ENCODE measurements around the gene BCL2L11. TPM values are rescaled to one million over a fixed set of nuclear protein-coding genes. Genes with fewer than 3 reads are reported as not detected.

The BCL2L11 gene
- total RNA-seq, 1 experiment from 2014 or later: 21.2 TPM

GRCh38 chr2:111108745-111109271 lies 11.9 kb upstream of the BCL2L11 start:
- no peaks in the 10 kb centered on the region for H3K23me2 ChIP-seq (ENCODE audit: insufficient read length, low read depth, low read length, poor library complexity, severe bottlenecking)
- H2BK12ac ChIP-seq (ENCODE audit: insufficient read length, low read depth, low read length): no peak overlapping the region
- no peak overlapping the region for H2BK15ac ChIP-seq (ENCODE audit: low read depth, low read length)
- Mint-ChIP-seq H3K27ac (no peak overlapping the region), H3K9me3 (no peaks in the 10 kb centered on the region), H3K36me3 (ENCODE audit: insufficient read depth in 1 of 3, low read depth in 3 of 3) (no peaks in the 10 kb centered on the region), H3K4me1 (no peaks in the 10 kb centered on the region), H3K4me3 (no peak overlapping the region), H3K27me3 (ENCODE audit: low read depth) (no peaks in the 10 kb centered on the region; the same call in 1 of the 2 replicates)
- no peak overlapping the region for H3T11ph ChIP-seq (ENCODE audit: low read length)
- H3K9me3 ChIP-seq (ENCODE audit: control insufficient read depth, low read depth, low read length): no peaks in the 10 kb centered on the region
- H3K79me2 ChIP-seq (ENCODE audit: insufficient read depth, low read length): no peaks in the 10 kb centered on the region
- no peak overlapping the region for H3K14ac ChIP-seq (ENCODE audit: insufficient read depth, low read length)
- no peaks in the 10 kb centered on the region for H3K27me3 ChIP-seq (ENCODE audit: insufficient read depth, low read length)
- no peak overlapping the region for H2BK20ac ChIP-seq (ENCODE audit: low read depth, low read length, poor library complexity, severe bottlenecking)
- no peak overlapping the region for H3K4me2 ChIP-seq (ENCODE audit: insufficient read depth, insufficient read length, low read length)
- whole genome bisulfite sequencing (ENCODE audit: extremely low coverage, insufficient read length, low lambda C conversion rate): no CpG with 5 or more reads among the region's 2 CpGs
- no peak overlapping the region for H3K18ac ChIP-seq (ENCODE audit: insufficient read length, low read depth, low read length)
- no peak for TF ChIP-seq CTCF (conservative IDR thresholded peaks at IDR 0.05)
- no peak overlapping the region for H2AK5ac ChIP-seq (ENCODE audit: insufficient read length, low read length)
- no peak overlapping the region for H3K56ac ChIP-seq (ENCODE audit: insufficient read length, low read depth, low read length)
- DNase-seq: no peak
- H3K79me1 ChIP-seq (ENCODE audit: insufficient read depth, low read depth, low read length, poor library complexity, severe bottlenecking): no peaks in the 10 kb centered on the region
- no peak overlapping the region for H4K91ac ChIP-seq (ENCODE audit: insufficient read length, low read depth, low read length)
- no peak overlapping the region for H4K8ac ChIP-seq (replicated peaks; ENCODE audit: insufficient read length, low read depth, low read length)
- H3K9ac ChIP-seq (ENCODE audit: extremely low read depth, insufficient read length, low read length): no peak overlapping the region
- no peak overlapping the region for H2BK120ac ChIP-seq (ENCODE audit: low read depth, low read length, poor library complexity, severe bottlenecking)
- no peaks in the 10 kb centered on the region for H3K4me1 ChIP-seq (ENCODE audit: insufficient read depth, low read length)
- H4K5ac ChIP-seq (ENCODE audit: insufficient read length, low read depth, low read length): no peak overlapping the region
- no peak overlapping the region for H2AFZ ChIP-seq (ENCODE audit: low read length)
- no peak overlapping the region for H3K4ac ChIP-seq (ENCODE audit: low read depth, low read length)
- no peaks in the 10 kb centered on the region for H4K20me1 ChIP-seq (ENCODE audit: control insufficient read depth, insufficient read depth, insufficient read length)
- no peak overlapping the region for H3K23ac ChIP-seq (ENCODE audit: insufficient read length, low read depth, low read length)
- H2BK5ac ChIP-seq (ENCODE audit: insufficient read length, low read length): no peak overlapping the region
- H3K27ac ChIP-seq (ENCODE audit: insufficient read length, low read depth, low read length): no peak overlapping the region

Data from H9 (cell line).